ENCODE measurements around the gene NTN4.
"Not testable (repeated sequence)": the region's sequence is repeated elsewhere in the genome, so short reads cannot be mapped to it uniquely, and the experiment has no call there.

The NTN4 gene

GRCh38 chr12:95654665-95655064 is 135.9 kb downstream of the NTN4 start:
- DNase-seq (ENCODE audit: low spot score): not testable (repeated sequence)

GRCh38 chr12:95653771-95654546 is 136.6 kb downstream of the NTN4 start:
- DNase-seq (ENCODE audit: low spot score): peak; percentile 49

DNA sequence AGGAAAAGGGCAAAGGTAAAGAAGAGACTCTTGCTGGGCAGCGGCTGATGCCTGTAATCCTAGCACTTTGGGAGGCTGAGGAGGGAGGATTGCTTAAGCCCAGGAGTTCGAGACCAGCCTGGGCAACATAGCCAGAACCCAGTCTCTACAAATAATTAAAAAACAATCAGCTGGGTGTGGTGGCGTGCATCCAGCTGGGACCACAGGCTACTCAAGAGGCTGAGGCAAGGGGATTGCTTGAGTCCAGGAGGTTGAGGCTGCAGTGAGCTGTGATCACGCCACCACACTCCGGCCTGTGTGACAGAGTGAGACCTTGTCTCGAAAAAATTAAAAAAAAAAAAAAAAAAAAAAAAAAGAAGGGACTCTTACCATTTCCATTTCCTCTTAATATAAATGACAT is 138.9 kb downstream of the NTN4 start:
- DNase-seq (ENCODE audit: low spot score): no peak

GRCh38 chr12:95648990-95649791 is 141.4 kb downstream of the NTN4 start:
- DNase-seq (ENCODE audit: low spot score): peak; percentile 45

GRCh38 chr12:95646781-95647190 is 143.8 kb downstream of the NTN4 start:
- peak; percentile 81 for DNase-seq (ENCODE audit: low spot score)

GRCh38 chr12:95643256-95643655 is 147.3 kb downstream of the NTN4 start:
- no peak for DNase-seq (ENCODE audit: low spot score)

- no peak for DNase-seq (ENCODE audit: low spot score)
Observed at GRCh38 chr12:95642583-95642982, 148.0 kb downstream of the NTN4 start.

DNA sequence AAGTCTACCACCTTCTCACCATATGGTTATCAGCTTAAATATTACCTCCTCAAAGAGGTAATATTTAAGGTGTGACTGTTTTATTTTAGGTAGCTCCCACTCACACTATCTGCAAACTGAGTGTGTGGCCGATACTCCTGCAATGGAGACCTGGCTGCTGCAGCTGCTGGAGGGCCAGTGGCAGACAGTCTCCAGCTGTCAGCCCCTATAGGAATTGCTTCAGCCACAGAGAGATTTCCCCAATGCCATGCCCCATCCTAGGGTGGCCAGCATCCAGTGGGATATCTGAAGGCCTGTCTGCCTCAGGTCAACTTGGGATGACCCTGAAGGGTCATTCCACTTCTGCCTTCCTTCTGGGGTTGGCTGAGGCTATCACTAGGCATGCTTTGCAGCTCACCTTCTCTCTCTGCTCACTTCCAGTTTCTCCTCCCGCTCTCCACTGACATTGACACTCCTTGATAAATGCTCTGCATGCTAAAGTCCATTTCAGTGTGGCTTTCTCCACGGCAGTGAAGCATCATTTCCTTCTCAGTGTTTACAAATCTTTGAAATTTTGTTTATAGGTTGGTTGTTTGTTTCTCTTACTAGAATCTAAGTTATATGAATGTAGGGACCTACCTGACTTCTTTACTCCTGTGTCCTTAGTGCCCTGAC is 149.1 kb downstream of the NTN4 start:
- DNase-seq (ENCODE audit: low spot score): no peak

DNA sequence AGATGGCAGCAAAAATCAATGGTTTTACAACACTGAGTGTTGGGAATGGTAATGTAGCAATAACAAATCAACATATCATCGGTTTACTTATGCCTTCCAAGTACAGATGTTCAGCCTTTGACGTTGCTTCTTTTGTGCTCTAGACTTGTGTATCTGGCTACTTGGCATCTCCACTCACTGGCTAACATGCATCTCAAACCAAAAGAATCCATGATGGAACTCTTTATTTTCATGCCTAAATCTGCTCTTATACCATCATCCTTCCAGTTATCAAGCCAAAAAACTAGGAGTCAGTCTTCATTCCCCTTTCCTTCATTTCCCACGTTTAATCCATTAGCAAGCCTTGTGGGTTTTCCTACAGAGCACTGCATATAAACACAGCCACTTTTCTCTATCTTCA is 150.0 kb downstream of the NTN4 start:
- no peak for DNase-seq (ENCODE audit: low spot score)

DNA sequence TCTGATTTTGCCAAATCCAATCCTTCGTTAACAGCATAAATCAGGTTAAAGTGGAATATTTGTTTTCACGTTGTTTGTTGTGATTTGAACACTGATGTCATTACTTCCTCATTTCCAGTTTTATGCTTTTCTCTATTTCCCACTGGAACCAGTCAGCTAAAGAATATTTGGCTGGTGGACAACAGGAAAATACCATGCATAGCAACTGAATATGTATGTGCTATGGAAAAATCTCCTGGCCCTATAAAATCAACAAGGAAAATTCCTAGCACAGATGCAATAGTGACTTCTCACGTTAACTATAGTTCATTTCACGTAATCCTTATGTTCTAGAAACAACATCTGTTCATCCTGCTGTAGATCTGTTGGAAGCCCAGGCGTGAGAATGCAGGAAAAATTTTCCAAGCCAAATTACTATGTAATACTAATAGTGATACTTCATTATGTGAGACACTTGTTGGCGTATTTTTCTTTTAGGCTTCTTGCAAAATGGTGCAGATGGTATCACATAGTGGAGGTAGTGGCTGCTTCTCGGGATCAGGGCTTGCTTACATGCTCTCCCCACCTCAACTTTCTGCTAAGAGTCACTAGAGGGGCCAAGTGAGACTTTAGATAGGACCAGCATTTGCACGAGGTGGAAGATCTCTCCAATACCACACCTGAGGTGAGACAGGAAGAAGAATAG is 153.0 kb downstream of the NTN4 start:
- DNase-seq (ENCODE audit: low spot score): peak; percentile 63

DNA sequence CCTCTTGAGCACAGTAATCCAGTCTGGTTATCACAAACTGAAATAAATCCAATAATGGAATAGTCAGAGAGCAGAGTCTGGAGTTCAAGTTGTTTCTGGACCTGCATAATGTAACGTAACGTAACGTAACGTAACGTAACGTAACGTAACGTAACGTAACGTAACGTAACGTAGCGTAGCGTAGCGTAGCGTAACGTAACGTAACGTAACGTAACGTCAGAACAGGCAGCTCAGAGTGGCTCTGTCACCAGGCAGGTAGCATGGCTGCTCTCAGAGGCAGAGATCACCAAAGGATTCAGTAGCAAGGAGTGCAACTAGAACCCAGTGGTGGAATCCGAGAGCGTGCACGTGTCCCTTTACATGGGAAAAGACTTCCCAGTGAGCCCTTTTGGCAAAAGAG is 153.6 kb downstream of the NTN4 start:
- DNase-seq (ENCODE audit: low spot score): no peak

DNA sequence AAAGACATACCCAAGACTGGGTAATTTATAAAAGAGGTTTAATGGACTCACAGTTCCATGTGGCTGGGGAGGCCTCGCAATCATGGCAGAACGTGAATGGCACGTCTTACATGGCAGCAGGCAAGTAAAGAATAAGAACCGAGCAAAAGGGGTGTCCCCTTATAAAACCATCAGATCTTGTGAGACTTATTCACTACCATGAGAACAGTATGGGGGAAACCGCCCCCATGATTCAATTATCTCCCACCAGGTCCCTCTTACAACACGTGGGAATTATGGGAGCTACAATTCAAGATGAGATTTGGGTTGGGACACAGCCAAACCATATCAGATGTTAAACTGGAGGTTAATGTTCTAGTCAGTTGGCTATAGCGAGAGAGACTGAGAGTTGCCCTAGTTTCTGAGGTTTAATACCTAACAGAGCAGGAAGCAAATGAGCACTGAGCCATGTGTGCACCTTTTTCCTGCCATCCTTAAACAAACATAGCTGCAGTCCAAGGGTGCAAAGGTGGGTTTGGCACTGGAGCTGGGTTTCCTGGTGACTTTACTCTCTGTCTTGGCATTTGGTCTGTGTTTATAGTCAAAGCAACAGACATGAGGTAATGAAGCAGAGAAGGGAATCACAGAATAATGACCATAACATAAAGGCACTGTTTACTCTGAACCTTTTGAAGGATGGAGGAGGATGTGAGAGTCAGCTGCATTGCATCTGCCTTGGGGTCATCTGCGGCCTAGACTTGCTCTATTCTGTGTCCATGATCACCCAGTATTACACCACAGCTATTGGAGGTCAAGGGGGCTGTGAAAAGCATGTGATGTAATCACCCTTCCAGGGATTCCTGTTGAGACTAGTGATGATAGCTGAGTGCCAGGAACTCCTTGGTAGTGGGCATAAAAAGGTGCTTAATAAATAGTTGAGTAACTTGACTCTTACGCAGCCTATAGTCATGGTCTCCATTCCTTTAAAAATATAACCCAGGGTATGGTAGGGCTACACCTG is 155.6 kb downstream of the NTN4 start:
- no peak for DNase-seq (ENCODE audit: low spot score)

DNA sequence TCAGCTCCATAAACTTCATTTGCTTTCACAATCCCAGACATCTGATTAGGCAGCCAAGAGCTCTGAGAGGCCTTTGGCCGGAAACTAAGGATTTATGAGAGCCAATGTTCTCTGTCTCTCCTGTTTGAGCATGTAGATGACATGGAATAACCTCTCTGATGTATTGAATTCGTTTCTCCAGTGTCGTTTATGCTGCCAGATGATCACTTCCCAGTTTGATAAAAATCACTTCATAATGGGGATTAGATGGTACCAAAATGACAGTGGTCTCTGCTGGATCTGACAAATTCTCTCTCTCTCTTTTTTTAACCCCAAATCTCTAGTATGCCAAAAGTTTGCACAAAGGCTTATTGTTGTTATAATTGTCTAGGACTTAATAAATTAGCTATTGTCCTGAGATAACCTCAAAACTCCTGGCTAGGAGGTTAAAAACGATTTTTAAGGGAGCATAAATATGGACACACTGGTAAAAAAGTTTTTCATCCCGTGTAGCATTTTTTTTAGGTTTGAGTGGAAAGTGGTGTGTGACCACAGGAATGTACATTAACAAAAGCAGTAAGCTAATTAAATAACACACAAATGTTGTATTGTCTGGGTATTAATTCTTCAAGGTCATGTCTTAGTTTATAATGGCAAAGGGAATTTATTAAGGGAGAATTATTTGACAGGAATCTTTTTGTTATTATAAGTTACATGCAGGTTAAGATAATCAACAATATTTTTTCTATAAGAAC is 156.7 kb downstream of the NTN4 start:
- peak; percentile 36 for DNase-seq (ENCODE audit: low spot score)

DNA sequence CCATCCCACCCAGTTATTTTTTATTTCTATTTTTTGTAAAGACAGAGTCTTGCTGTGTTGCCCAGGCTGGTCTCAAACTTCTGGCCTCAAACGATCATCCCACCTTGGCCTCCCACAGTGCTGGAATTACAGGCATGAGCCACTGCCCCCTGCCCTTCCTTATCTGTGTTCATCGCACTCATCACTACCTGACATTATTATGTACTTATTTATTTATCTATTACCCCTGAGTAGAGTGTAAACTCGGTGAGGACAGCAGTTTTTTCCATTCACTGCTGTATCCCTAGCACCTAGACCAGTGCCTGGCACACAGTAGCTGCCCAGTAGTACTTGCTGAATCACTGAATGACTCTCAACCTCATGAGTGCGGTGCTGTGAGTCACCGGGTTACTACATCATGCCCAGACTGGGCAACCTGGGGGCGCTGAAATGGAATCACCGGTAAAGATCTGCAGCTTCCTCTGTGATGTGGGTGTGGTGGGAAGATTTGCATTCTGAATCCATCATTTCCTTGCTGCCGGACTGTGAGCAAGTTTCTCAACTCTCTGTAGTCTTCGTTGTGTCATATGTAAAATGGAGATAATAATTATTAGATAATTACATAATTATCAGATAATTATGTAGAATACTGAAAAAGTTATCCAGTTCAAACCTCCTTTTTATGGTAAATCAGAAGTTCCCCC is 157.4 kb downstream of the NTN4 start:
- DNase-seq (ENCODE audit: low spot score): peak; percentile 70

DNA sequence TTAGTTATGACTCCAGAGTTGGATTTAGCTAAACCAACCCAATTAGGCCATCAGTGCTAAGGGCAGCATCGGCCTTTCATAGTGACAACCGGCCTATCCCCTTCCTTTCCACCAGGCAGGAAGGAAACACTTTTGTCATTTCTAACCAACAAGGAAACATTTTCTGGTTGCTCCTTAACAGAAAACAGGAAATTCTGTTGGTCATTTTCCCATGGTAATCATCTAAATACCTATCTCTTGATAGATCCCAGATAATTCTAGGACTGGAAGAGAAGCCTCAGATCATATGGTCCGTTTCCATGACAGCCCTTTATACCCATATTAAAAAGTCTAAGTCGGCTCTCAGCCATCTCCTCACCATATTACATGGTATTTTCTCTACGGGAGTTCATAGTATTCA is 160.1 kb downstream of the NTN4 start:
- DNase-seq (ENCODE audit: low spot score): no peak

GRCh38 chr12:95629392-95629791 is 161.2 kb downstream of the NTN4 start:
- DNase-seq (ENCODE audit: low spot score): no peak

DNA sequence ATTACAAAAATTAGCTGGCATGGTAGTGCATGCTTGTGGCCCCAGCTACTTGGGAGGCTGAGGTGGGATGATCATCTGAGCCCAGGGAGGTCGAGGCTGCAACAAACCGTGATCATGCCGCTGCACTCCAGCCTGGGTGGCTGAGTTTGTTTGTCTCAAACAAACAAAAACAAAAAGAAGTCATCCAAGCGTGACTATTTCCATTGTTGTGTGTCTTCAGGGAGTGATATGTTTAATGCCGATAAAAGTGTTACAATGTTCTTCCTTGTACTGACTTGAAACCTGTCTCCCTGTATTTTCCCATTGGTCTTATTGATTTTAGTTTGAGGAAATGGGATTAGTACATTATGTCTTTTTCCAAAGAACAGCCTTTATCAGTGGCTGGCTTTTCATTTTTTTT is 163.7 kb downstream of the NTN4 start:
- no peak for DNase-seq (ENCODE audit: low spot score)

DNA sequence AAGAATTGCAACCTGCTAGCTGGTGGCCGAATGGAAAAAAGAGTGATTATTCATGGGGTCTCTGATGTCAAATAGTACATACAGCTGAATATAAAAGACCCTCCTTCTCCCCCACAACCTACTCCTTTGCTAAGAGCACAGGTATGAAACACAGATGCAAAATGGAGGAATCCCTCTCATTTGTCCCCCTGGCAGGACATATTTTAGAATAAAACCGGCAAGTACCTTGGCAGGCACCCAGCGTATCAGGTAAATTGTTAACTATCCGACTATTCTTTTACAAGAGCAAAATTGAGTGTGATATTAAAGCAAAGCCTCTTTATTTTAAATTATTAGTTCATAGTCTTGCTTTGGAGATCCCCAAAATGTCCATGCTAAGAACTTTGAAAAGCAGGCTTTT is 165.6 kb downstream of the NTN4 start:
- no peak for DNase-seq (ENCODE audit: low spot score)

GRCh38 chr12:95624589-95624988 is 166.0 kb downstream of the NTN4 start:
- peak; percentile 36 for DNase-seq (ENCODE audit: low spot score)

All from AG08395 (cell line).